GM12878 (cell line): ENCODE measurements around the gene ABCC3. TPM values are rescaled to one million over a fixed set of nuclear protein-coding genes. Genes with fewer than 3 reads are reported as not detected.

Experiments
- ATAC-seq: fragments of 200-7000 bp; cut with Tn5 transposase; 3 replicates; pipeline ENCODE4 v1.9.1; 2020; ENCODE audit warnings: mild to moderate bottlenecking, moderate library complexity
- BruUV-seq: library from RNA; stranded (reverse); fragments of 400-500 nt; replicated peaks from 2 replicates; lab custom pipeline; 2021; lab: Mats Ljungman, UMichigan
- CTCF ChIA-PET: fragments of 300-600 bp; sonication (Branson Sonifier 250); formaldehyde crosslinking; extraction: SDS; loops from one replicate; lab custom pipeline; 2021; ENCODE audit warnings: inconsistent platforms; lab: Yijun Ruan, JAX
- POLR2A ChIA-PET: fragments of 350-600 bp; formaldehyde crosslinking; extraction: SDS; loops from one replicate; lab custom pipeline; 2021; ENCODE audit warnings: inconsistent platforms; lab: Charles Lee
- RAD21 ChIA-PET: fragments of 300-600 bp; sonication (Branson Sonifier 250); formaldehyde crosslinking; loops from one replicate; lab custom pipeline; 2023; ENCODE audit warnings: antibody characterized with exemption; ENCODE audit not compliant: unreplicated experiment; lab: Charles Lee
- SMC1A ChIA-PET: fragments of 300-600 bp; sonication (Branson Sonifier 250); formaldehyde crosslinking; loops from one replicate; lab custom pipeline; 2023; ENCODE audit not compliant: unreplicated experiment, uncharacterized antibody; lab: Charles Lee
- DNase-seq: peaks from one replicate; pipeline ENCODE4 v3.0.0-alpha.2; 2011; ENCODE audit warnings: low read depth, low spot score
- FAIRE-seq: peaks from 3 replicates; lab custom pipeline; 2011; peaks lifted over from hg19 to GRCh38; lab: Jason Lieb, UNC
- H2AFZ ChIP-seq: 2 replicates; pipeline ENCODE4 v1.6.0; 2011; ENCODE audit warnings: low read depth, low read length, control low read depth; ENCODE audit not compliant: control insufficient read depth
- H3K27ac ChIP-seq: 2 replicates; pipeline ENCODE4 v1.5.1; 2011; ENCODE audit warnings: control low read depth; ENCODE audit not compliant: control insufficient read depth, insufficient read depth
- H3K27me3 ChIP-seq, 2 experiments: replicated peaks in 1 of 2; 2 replicates each; pipeline versions ENCODE4 v1.6.0 to v1.6.1; 2011; ENCODE audit warnings: low read length in 1 of 2; ENCODE audit not compliant: control insufficient read depth in 2 of 2, insufficient read depth in 2 of 2
- H3K36me3 ChIP-seq, 2 experiments: 2 replicates each; pipeline ENCODE4 v1.5.1; 2011; ENCODE audit warnings: low read length in 1 of 2; ENCODE audit not compliant: control insufficient read depth in 2 of 2, insufficient read depth in 2 of 2
- H3K4me1 ChIP-seq: 2 replicates; pipeline ENCODE4 v1.6.1; 2011; ENCODE audit warnings: mild to moderate bottlenecking, low read length, moderate library complexity, mixed read lengths; ENCODE audit not compliant: control insufficient read depth, insufficient read depth
- H3K4me2 ChIP-seq: 2 replicates; pipeline ENCODE4 v1.6.0; 2011; ENCODE audit warnings: control low read depth; ENCODE audit not compliant: control insufficient read depth, insufficient read depth
- H3K4me3 ChIP-seq: fragments of 200-600 bp; sonication (generic); 2 replicates; pipeline ENCODE4 v1.5.1; 2016
- H3K79me2 ChIP-seq: 2 replicates; pipeline ENCODE4 v1.6.0; 2011; ENCODE audit warnings: low read length; ENCODE audit not compliant: control insufficient read depth, insufficient read depth
- H3K9ac ChIP-seq: 2 replicates; pipeline ENCODE4 v1.8.0; 2011; ENCODE audit warnings: low read length, control low read depth, mixed read lengths; ENCODE audit not compliant: control insufficient read depth, insufficient read depth
- H3K9me3 ChIP-seq: replicated peaks from 3 replicates; pipeline ENCODE4 v1.5.1; 2011; ENCODE audit warnings: mild to moderate bottlenecking, low read length; ENCODE audit not compliant: control insufficient read depth, insufficient read depth
- H4K20me1 ChIP-seq: 2 replicates; pipeline ENCODE4 v1.6.0; 2011; ENCODE audit not compliant: control insufficient read depth, insufficient read depth
- DPF2 ChIP-seq: fragments of 450-650 bp; IDR thresholded peaks from 2 replicates; pipeline ENCODE4 v1.6.1; 2017; ENCODE audit warnings: mild to moderate bottlenecking
- EP300 ChIP-seq, 2 experiments: fragments of 150-350 bp in 1 of 2; IDR thresholded peaks; 2 replicates each; pipeline ENCODE4 v1.6.1; 2011 to 2012; ENCODE audit warnings: low read depth in 2 of 2, low read length in 2 of 2, borderline replicate concordance in 1 of 2, improper control_type of control experiment in 1 of 2, inconsistent platforms in 1 of 2; ENCODE audit not compliant: control insufficient read depth in 1 of 2
- ETV6 ChIP-seq, 2 experiments: fragments of 450-650 bp in 1 of 2; IDR thresholded peaks in 1 of 2; conservative IDR thresholded peaks in 1 of 2; 2 replicates each; pipeline ENCODE4 v1.6.1; 2014; ENCODE audit warnings: antibody characterized with exemption in 1 of 2, borderline replicate concordance in 1 of 2, low read depth in 1 of 2, mild to moderate bottlenecking in 1 of 2, moderate library complexity in 1 of 2
- IRF3 ChIP-seq: fragments of 450-650 bp; IDR thresholded peaks from 2 replicates; pipeline ENCODE4 v1.6.1; 2014; ENCODE audit warnings: mild to moderate bottlenecking
- NR2C1 ChIP-seq: fragments of 450-650 bp; IDR thresholded peaks from 2 replicates; pipeline ENCODE4 v1.6.1; 2017; ENCODE audit warnings: antibody characterized with exemption, mild to moderate bottlenecking, moderate library complexity
- SKIL ChIP-seq: fragments of 450-650 bp; IDR thresholded peaks from 2 replicates; pipeline ENCODE4 v1.6.1; 2017; ENCODE audit warnings: mild to moderate bottlenecking, low read depth, inconsistent platforms; ENCODE audit not compliant: poor library complexity, severe bottlenecking
- SUPT20H ChIP-seq: IDR thresholded peaks from 2 replicates; pipeline ENCODE4 v1.6.1; 2011; ENCODE audit warnings: low read depth, mild to moderate bottlenecking, low read length, moderate library complexity, borderline replicate concordance; ENCODE audit not compliant: control insufficient read depth
- TCF12 ChIP-seq: IDR thresholded peaks from 2 replicates; pipeline ENCODE4 v1.6.1; 2011; ENCODE audit warnings: low read depth, mild to moderate bottlenecking, low read length
- ZBTB11 ChIP-seq: fragments of 450-650 bp; formaldehyde crosslinking; IDR thresholded peaks from 2 replicates; pipeline ENCODE4 v1.5.0; 2022; ENCODE audit warnings: mild to moderate bottlenecking, missing genetic modification characterization
- ZNF217 ChIP-seq: fragments of 450-650 bp; IDR thresholded peaks from 2 replicates; pipeline ENCODE4 v1.6.1; 2017; ENCODE audit warnings: antibody characterized with exemption, mild to moderate bottlenecking
- ZNF687 ChIP-seq: fragments of 450-650 bp; IDR thresholded peaks from 2 replicates; pipeline ENCODE4 v1.6.1; 2017; ENCODE audit warnings: mild to moderate bottlenecking, moderate library complexity
- WGBS: methylation state at CpG from one replicate; pipeline ENCODE4 v1.1.6; 2016; ENCODE audit warnings: low lambda C conversion rate; ENCODE audit not compliant: insufficient replicate concordance, insufficient coverage; ENCODE audit errors: missing lambda C conversion rate; 5-methylcytosine and 5-hydroxymethylcytosine counted together
- in situ Hi-C: fragments of 300-500 bp; cut with MboI; formaldehyde crosslinking; loops from 9 replicates; pipeline ENCODE4 v1.14.3; 2018; ENCODE audit warnings: mixed read lengths
- intact Hi-C: fragments of 100-400 bp; cut with micrococcal nuclease; formaldehyde crosslinking; loops from one replicate; pipeline ENCODE4 v1.14.2; 2022; ENCODE audit not compliant: unreplicated experiment
- polyA plus RNA-seq, 11 experiments: library from polyadenylated mRNA; depleted of rRNA in 4 of 11; unstranded in 6 of 11; stranded (reverse) in 5 of 11; fragments of >200 nt; fragmentation: Nextera tagmentation in 4 of 11; fragmentation: Illumina TruSeq in 1 of 11; extraction: Ambion mirVana in 4 of 11; extraction: Trizol in 1 of 11; gene quantifications; 1 replicate in 1 of 11; 2 replicates in 10 of 11; pipeline versions ENCODE4 v1.2.1 to v1.2.3, GENCODE V29; 2011 to 2016; ENCODE audit warnings: inconsistent platforms in 2 of 11, missing spikeins in 2 of 11, low read depth in 1 of 11
- total RNA-seq, 4 experiments: library from RNA; depleted of rRNA in 3 of 4; stranded (reverse); fragments of >200 nt in 3 of 4; fragmentation: Illumina TruSeq in 1 of 4; extraction: Trizol in 1 of 4; gene quantifications; 2 replicates each; pipeline versions ENCODE4 v1.2.1 to v1.2.3, GENCODE V29; 2013 to 2021

Gene ABCC3
- total and polyA plus RNA-seq, 10 of the 15 experiments (the other 5 are each of a cell fraction or from before 2014, with no cell fraction given) = 0.21 to 2.3 (median 0.71) TPM; not detected in 6

- TF ChIP-seq ZNF687 (no peak), ETV6 (conservative IDR thresholded peaks at IDR 0.05 in 1 of 2, IDR thresholded peaks at IDR 0.05 in 1 of 2; ENCODE audit: borderline replicate concordance in 1 of 2, low read depth in 1 of 2) (no peak), EP300 (IDR thresholded peaks at IDR 0.05; ENCODE audit: borderline replicate concordance in 1 of 2, control insufficient read depth in 1 of 2, low read depth in 2 of 2, low read length in 2 of 2) (no peak), SUPT20H (no peak)
Measured at GRCh38 chr17:50611634-50612033, 23.0 kb upstream of the ABCC3 start (continued).

- in situ Hi-C loops = no loop called here
- Histone ChIP-seq H4K20me1 (no peaks in the 10 kb centered on the region), H3K4me3 (no peak overlapping the region), H3K9ac (no peak overlapping the region), H3K4me2 (no peak overlapping the region), H3K36me3 (no peaks in the 10 kb centered on the region), H3K27ac (no peak overlapping the region), H3K79me2 (no peaks in the 10 kb centered on the region), H3K9me3 (no peaks in the 10 kb centered on the region), H3K27me3 (peaks cover 0 to 6% of the 10 kb centered on the region in 2 experiments; a peak in 2 of 4 replicates), H3K4me1 (no peaks in the 10 kb centered on the region), H2AFZ (no peak overlapping the region)
- ATAC-seq = no peak
- BruUV-seq = no TSS peak
- ChIA-PET POLR2A (no interaction called here), SMC1A (no interaction called here), RAD21 (no interaction called here), CTCF (interaction anchor here (0.7 to 1.4 kb wide), 3 partner anchors 21 to 129 kb away, joined by 3 to 8 read pairs (median 5); no protein-coding TSS in a partner anchor)
- whole genome bisulfite sequencing = 18% methylated on average over 12 of the region's 12 CpGs
- no peak for DNase-seq
- no peak for FAIRE-seq
- intact Hi-C loops = no loop called here
- TF ChIP-seq TCF12 (no peak), ZBTB11 (no peak), IRF3 (no peak), DPF2 (no peak), ZNF217 (no peak), NR2C1 (no peak), SKIL (no peak)
Measured at GRCh38 chr17:50612281-50612680, 22.4 kb upstream of the ABCC3 start.
